CD4-positive, alpha-beta T cell treated with Interleukin-4 for 1 hour (primary cell): ENCODE data around the gene PHF23.

Experiments
- DNase-seq, 2 donors: peaks; one replicate each; pipeline ENCODE4 v3.0.0-alpha.2; 2020 to 2022

Gene PHF23

DNA sequence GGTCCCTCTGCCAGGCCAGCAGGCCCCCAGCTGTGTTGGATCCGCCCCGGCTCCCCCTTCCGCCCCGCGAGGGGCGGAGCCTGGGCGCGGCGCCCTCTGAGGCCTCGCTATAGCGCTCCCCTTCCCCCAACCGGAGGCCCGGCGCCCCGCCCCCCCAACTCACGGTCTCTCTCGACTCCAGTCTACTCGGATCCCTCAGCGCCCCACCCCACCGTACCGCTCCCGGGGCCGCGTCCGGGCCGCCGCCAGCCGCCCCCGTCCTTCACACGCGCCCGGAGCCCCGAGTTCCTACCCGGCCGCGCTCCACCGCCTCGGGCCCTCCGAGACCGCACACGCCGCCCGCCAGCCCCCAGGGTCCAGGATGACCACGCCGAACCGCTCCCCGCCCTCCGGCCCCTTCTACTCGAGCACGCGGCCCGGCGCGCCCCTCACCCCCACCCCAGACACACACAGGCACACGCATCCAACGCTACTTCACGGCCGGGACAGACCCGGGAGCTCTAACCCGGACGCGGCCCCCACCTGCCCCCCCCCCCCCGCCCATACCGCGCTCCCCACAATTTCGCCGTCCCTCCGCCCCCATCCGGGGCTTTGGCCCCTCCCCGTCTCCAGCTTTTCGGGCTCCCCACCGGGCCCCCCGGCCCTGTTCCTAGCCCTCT, 1.4 kb downstream of the PHF23 start:
- peak; percentile 85 to 88 for DNase-seq

DNA sequence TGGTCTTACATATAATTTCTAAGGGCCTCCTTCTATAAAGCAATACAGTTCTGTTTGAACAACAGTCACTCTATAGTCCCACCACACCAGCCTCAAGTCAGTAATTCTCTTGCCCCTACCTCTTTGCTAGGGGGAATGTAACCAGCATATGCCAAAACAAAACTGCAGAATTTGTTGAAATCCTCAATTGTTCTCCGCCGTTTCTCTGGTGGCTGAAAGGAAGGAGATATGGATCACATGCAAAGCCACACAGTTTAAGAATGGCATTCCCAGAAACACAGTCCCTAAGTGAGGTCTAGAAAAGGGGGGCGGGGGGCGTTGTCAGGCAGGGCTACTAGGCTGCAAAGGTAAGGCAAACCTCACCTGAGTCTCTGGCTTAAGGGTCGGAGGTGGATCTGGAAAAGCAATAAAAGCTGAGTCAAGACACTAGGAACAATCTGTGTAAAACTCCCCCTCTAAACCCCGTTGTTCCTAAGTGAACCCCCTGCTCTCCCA, 1.9 kb downstream of the PHF23 start:
- DNase-seq: no peak

GRCh38 chr17:7236808-7237207, 2.4 kb downstream of the PHF23 start:
- DNase-seq: no peak

- no peak for DNase-seq
Measured at GRCh38 chr17:7235693-7236665, 3.3 kb downstream of the PHF23 start.

GRCh38 chr17:7234083-7234951, 4.9 kb downstream of the PHF23 start, which contains the start of gene DVL2:
TSS of gene DVL2 (minus strand) at chr17:7234517. CDS start at chr17:7234262, 255 bp downstream.
- DNase-seq: peak; percentile 95 to 96

- no peak for DNase-seq
Measured at GRCh38 chr17:7233701-7234082, 5.6 kb downstream of the PHF23 start.

GRCh38 chr17:7232114-7232513, 7.1 kb downstream of the PHF23 start:
- DNase-seq: no peak

- no peak for DNase-seq
Measured at GRCh38 chr17:7229504-7229903, 9.8 kb downstream of the PHF23 start.

DNA sequence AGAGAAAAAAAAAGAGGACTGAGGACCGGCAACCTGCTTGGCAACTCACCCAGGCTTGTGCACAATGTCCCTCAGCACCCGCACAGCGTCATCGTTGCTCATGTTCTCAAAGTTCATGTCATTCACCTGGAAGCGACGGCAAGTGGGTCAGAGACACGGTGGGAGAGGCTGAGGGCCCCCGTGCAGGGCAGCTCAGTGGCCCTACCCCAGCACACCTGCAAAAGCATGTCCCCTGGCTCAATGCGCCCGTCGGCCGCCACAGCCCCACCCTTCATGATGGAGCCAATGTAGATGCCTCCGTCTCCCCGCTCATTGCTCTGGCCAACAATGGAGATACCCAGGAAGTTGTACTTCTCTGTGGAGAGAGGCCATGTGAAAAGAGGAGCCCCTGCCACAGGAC, 10.3 kb downstream of the PHF23 start:
- no peak for DNase-seq

DNA sequence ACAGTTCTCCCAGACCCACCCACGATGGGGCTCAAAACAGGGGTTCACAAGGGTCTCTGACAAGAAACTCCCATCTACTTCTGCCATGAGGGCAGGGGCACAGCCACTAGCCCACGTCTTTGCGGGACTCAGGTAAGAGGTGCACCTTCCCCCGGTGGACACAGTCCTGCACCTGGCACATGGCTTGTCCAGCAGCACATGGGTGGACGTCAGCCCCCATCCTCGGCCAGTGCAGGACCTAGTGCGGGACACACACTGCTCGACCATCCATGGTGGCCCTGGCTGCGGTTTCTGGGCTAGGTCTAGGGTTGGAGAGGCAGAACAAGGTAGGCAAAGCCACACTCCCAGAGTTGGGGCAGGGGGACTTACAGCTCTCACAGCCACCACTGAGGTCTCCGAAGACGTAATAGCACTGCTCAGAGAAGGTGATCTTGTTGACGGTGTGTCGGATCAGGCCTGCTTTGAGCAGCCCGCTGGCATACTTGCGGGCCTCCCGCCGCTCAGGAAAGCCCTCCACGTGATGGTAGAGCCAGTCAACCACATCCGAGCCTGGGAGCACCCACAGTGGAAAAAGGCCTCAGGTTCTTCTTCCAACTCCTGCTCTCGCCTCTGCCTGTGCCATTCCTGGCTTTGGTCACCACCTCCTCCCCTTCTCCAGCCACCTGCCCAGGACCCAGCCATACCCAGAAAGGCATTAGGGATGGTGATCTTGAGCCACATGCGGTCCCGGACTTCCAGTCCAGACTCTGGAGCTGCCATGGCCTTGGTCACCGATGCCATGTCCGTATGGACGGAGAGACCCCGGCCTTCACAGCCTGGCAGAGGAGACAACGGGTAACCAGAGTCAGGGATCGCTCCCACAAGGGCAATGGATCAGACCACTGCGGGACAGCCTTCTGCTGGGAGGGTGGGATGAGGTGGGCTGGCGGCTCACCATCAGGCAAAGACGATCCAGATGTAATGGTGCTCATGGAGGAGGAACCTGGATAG, 12.2 kb downstream of the PHF23 start:
- DNase-seq: no peak

GRCh38 chr17:7225711-7226331, 13.4 kb downstream of the PHF23 start:
- no peak for DNase-seq

DNA sequence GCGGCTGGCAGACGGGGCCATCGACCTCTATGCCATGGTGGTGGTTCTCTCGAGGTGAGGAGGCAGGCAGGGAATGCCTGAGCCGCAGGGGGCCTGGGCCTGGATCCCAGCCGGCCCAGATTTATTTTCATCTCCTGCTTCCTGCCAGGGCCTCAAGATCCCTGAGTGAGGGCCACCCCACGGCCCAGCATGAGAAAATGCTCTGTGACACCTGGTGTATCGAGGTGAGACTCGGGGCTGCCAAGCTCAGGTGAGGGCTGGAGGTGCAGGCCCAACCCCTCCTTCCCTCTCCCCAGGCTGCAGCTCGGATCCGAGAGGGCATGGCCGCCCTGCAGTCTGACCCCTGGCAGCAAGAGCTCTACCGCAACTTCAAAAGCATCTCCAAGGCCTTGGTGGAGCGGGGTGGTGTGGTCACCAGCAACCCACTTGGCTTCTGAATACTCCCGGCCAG, 14.6 kb downstream of the PHF23 start:
- no peak for DNase-seq

DNA sequence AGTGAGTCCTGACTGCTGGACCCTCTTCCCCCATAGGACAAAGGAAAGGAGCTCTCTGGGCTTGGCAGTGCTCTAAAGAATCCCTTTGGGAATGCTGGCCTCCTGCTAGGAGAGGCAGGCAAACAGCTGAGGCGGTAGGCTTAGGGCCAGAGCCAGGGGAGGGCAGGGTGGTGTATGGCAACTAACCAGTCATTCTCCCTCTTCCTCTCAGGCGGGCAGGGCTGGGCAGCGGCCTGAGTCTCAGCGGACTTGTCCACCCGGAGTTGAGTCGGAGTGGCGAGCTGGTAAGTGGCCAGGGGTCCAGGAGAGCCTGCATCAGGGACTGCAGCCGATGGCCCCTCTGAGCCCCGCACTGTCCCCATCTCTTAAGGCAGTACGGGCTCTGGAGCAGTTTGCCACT, 15.1 kb downstream of the PHF23 start:
- DNase-seq: no peak

DNA sequence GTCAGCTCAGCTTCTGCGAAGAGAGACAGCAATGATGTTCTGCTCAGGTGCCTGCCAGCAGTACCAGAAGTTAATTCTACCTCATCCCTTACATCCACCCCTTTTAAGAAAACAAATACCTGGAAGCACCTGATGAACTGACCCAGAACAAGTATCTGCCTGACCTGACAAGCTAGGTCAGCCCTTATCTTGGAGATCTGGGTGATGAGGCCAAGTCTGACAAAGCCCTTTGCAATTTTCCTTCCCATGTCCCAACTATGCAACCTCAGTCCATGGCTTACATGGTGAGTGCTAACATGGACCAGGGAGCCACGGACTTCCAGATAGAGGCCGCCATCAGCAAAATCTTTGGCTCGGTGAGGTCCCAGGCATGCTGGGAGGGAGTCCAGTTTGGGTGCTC, 15.9 kb downstream of the PHF23 start:
- DNase-seq: no peak

DNA sequence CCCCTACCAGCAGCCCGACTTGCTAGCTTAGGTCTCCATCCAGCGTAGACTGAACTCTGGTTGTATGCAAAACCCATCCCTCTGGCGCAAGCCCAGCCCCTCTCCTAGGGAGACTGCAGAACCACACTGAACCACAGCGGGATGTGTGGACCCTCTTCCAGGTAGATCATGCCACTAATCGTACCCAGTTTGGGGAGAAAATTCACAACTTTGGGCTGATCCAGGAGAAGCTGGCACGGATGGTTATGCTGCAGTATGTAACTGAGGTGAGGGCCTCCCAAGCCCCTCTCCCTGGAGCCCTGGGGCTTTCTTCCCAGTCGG, 16.3 kb downstream of the PHF23 start:
- no peak for DNase-seq

DNA sequence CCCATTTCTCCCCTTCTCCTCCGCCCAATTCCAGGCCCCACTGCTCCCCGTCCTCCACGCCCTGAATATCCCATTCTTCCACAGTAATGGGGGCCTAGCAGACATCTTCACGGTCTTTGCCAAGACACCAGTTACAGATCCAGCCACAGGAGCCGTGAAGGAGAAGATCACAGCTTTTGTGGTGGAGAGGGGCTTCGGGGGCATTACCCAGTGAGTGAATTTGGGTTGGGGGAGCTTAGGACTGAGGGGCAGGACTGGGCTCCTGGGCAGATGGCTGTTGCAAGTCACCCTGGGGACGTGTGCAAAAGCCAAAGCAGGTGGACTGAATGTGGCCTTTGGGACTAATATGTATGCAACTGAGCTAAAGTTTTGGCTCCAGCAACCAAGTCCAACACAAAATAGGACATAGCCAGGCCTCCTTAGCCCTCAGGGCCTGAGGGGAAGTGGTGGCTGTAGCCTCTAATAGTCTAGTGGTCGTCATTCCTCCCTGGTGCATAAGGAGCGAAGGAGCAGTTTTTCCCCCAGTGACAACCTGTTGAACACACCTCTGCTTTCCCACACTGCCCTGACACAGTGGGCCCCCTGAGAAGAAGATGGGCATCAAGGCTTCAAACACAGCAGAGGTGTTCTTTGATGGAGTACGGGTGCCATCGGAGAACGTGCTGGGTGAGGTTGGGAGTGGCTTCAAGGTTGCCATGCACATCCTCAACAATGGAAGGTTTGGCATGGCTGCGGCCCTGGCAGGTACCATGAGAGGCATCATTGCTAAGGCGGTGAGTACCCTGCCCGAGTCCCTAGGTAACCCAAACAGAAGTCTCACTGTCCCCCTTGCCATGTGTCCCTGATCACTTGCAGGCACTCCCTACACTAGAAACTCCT, 16.9 kb downstream of the PHF23 start:
- no peak for DNase-seq

GRCh38 chr17:7221278-7222092, 17.8 kb downstream of the PHF23 start:
- DNase-seq: no peak

GRCh38 chr17:7220593-7221277, 18.5 kb downstream of the PHF23 start:
- peak; percentile 70 to 72 for DNase-seq
